NCI-H2029 (cell line): ENCODE data around the gene AGTR1.

Experiments
- DNase-seq: peaks from one replicate; lab custom pipeline; 2025; lab: John Stamatoyannopoulos, UW

The AGTR1 gene

GRCh38 chr3:148697306-148698189 lies at the start of gene AGTR1:
AGTR1 (plus strand) TSS chr3:148697903; CDS start chr3:148741036, 43,133 bp downstream.
- DNase-seq = no peak

GRCh38 chr3:148648685-148649352 lies 48.9 kb upstream of the AGTR1 start:
- DNase-seq = no peak

GRCh38 chr3:148651549-148651948 lies 46.2 kb upstream of the AGTR1 start:
- DNase-seq = no peak

- DNase-seq = no peak
Observed at GRCh38 chr3:148654433-148654832, 43.3 kb upstream of the AGTR1 start.

- DNase-seq = no peak
Observed at GRCh38 chr3:148657470-148657869, 40.2 kb upstream of the AGTR1 start.

GRCh38 chr3:148659512-148659911 lies 38.2 kb upstream of the AGTR1 start:
- DNase-seq = no peak

GRCh38 chr3:148680289-148680688 lies 17.4 kb upstream of the AGTR1 start:
- no peak for DNase-seq

- no peak for DNase-seq
Observed at GRCh38 chr3:148681080-148681479, 16.6 kb upstream of the AGTR1 start.

GRCh38 chr3:148682997-148683396 lies 14.7 kb upstream of the AGTR1 start:
- DNase-seq = no peak

- no peak for DNase-seq
Observed at GRCh38 chr3:148694116-148694515, 3.6 kb upstream of the AGTR1 start.

GRCh38 chr3:148698190-148698810 lies 597 bp downstream of the AGTR1 start:
- no peak for DNase-seq

GRCh38 chr3:148705314-148705713 lies 7.6 kb downstream of the AGTR1 start:
- DNase-seq = no peak

GRCh38 chr3:148707601-148708380 lies 10.1 kb downstream of the AGTR1 start:
- DNase-seq = no peak

GRCh38 chr3:148708409-148708808 lies 10.7 kb downstream of the AGTR1 start:
- DNase-seq = no peak

- DNase-seq = no peak
Observed at GRCh38 chr3:148709560-148710253, 12.0 kb downstream of the AGTR1 start.

GRCh38 chr3:148710665-148711064 lies 13.0 kb downstream of the AGTR1 start:
- DNase-seq = no peak

- DNase-seq = no peak
Observed at GRCh38 chr3:148711981-148712666, 14.4 kb downstream of the AGTR1 start.

GRCh38 chr3:148714521-148714920 lies 16.8 kb downstream of the AGTR1 start:
- no peak for DNase-seq

GRCh38 chr3:148716657-148717056 lies 19.0 kb downstream of the AGTR1 start:
- no peak for DNase-seq

GRCh38 chr3:148717885-148718561 lies 20.3 kb downstream of the AGTR1 start:
- no peak for DNase-seq
